GM19193 (cell line): ENCODE results near the gene RANBP1.

ENCODE experiments used
- POLR2A ChIP-seq: IDR thresholded peaks from 4 replicates; pipeline ENCODE4 v1.6.1; 2011; ENCODE audit not compliant: insufficient read depth, insufficient read length; ENCODE audit errors: extremely low read depth

Gene RANBP1

GRCh38 chr22:20131859-20132685 lies 16.2 kb downstream of the RANBP1 start:
- TF ChIP-seq POLR2A, result no peak

GRCh38 chr22:20132686-20133246 lies 16.9 kb downstream of the RANBP1 start:
- no peak for TF ChIP-seq POLR2A

- no peak for TF ChIP-seq POLR2A
These were observed 18.1 kb downstream of the RANBP1 start for GRCh38 chr22:20133930-20134549.

GRCh38 chr22:20135265-20135664 lies 19.4 kb downstream of the RANBP1 start:
- no peak for TF ChIP-seq POLR2A

GRCh38 chr22:20135806-20136602 lies 20.1 kb downstream of the RANBP1 start:
- no peak for TF ChIP-seq POLR2A

GRCh38 chr22:20136603-20136873 lies 20.6 kb downstream of the RANBP1 start:
- TF ChIP-seq POLR2A, result no peak

- no peak for TF ChIP-seq POLR2A
These were observed 21.2 kb downstream of the RANBP1 start for GRCh38 chr22:20137113-20137512.

GRCh38 chr22:20137671-20138416 lies 21.9 kb downstream of the RANBP1 start:
- TF ChIP-seq POLR2A, result no peak

GRCh38 chr22:20138417-20138738 lies 22.5 kb downstream of the RANBP1 start:
- TF ChIP-seq POLR2A, result no peak

- TF ChIP-seq POLR2A, result no peak
These were observed 23.0 kb downstream of the RANBP1 start for GRCh38 chr22:20138868-20139267.

GRCh38 chr22:20139391-20140106 lies 23.6 kb downstream of the RANBP1 start:
- no peak for TF ChIP-seq POLR2A

GRCh38 chr22:20140107-20140445 lies 24.2 kb downstream of the RANBP1 start:
- no peak for TF ChIP-seq POLR2A

- no peak for TF ChIP-seq POLR2A
These were observed 24.6 kb downstream of the RANBP1 start for GRCh38 chr22:20140521-20140964.
